HG02798 (cell line): ENCODE results near the gene GABRB1.

Experiments used
- ATAC-seq: cut with Tn5 transposase; IDR thresholded peaks from one replicate; pipeline ENCODE4 v1.9.1; 2021; ENCODE audit warnings: mild to moderate bottlenecking; ENCODE audit not compliant: unreplicated experiment, poor library complexity

Gene GABRB1

GRCh38 chr4:47031011-47031678, at the start of gene GABRB1:
Gene GABRB1, plus strand, starts transcription at chr4:47031567.
- ATAC-seq, result no peak

GRCh38 chr4:46984781-46985180, 46.6 kb upstream of the GABRB1 start:
- no peak for ATAC-seq

GRCh38 chr4:46986922-46987638, 44.3 kb upstream of the GABRB1 start:
- no peak for ATAC-seq

- ATAC-seq, result no peak
Observed at GRCh38 chr4:46992338-46992737, 39.0 kb upstream of the GABRB1 start.

- ATAC-seq, result peak; percentile 37
Observed at GRCh38 chr4:46993075-46994006, 38.0 kb upstream of the GABRB1 start, which contains the start of gene GABRA4. Gene GABRA4, minus strand, starts transcription at chr4:46993581. Its CDS starts 157 bp downstream, at chr4:46993424.

- peak; percentile 22 for ATAC-seq
Observed at GRCh38 chr4:46994007-46994405, 37.4 kb upstream of the GABRB1 start.

GRCh38 chr4:46999566-46999965, 31.8 kb upstream of the GABRB1 start:
- ATAC-seq, result no peak

GRCh38 chr4:47000406-47000805, 31.0 kb upstream of the GABRB1 start:
- no peak for ATAC-seq

GRCh38 chr4:47002580-47002979, 28.8 kb upstream of the GABRB1 start:
- ATAC-seq, result peak; percentile 48

- ATAC-seq, result no peak
Observed at GRCh38 chr4:47010347-47010911, 20.9 kb upstream of the GABRB1 start.

- ATAC-seq, result peak; percentile 95
Observed at GRCh38 chr4:47010912-47011446, 20.4 kb upstream of the GABRB1 start.

- ATAC-seq, result no peak
Observed at GRCh38 chr4:47012676-47013075, 18.7 kb upstream of the GABRB1 start.

- no peak for ATAC-seq
Observed at GRCh38 chr4:47013373-47013772, 18.0 kb upstream of the GABRB1 start.

- ATAC-seq, result no peak
Observed at GRCh38 chr4:47017081-47017480, 14.3 kb upstream of the GABRB1 start.

- ATAC-seq, result no peak
Observed at GRCh38 chr4:47017494-47017893, 13.9 kb upstream of the GABRB1 start.

- ATAC-seq, result no peak
Observed at GRCh38 chr4:47031751-47032404, 511 bp downstream of the GABRB1 start.

GRCh38 chr4:47032405-47033106, 1.2 kb downstream of the GABRB1 start:
- peak; percentile 95 for ATAC-seq

- ATAC-seq, result no peak
Observed at GRCh38 chr4:47038263-47038662, 6.9 kb downstream of the GABRB1 start.

- ATAC-seq, result no peak
Observed at GRCh38 chr4:47040828-47041227, 9.5 kb downstream of the GABRB1 start.
